PFSK-1 (cell line): ENCODE measurements around the gene SEC16B.

ENCODE experiments used
- POLR2AphosphoS5 ChIP-seq: IDR thresholded peaks from 2 replicates; pipeline ENCODE4 v1.6.1; 2012; ENCODE audit warnings: low read depth, mild to moderate bottlenecking, control low read depth, low read length, moderate library complexity
- SIN3A ChIP-seq: IDR thresholded peaks from 2 replicates; pipeline ENCODE4 v1.6.1; 2012; ENCODE audit warnings: mild to moderate bottlenecking, low read length, moderate library complexity, borderline replicate concordance; ENCODE audit not compliant: insufficient read depth
- TAF1 ChIP-seq: IDR thresholded peaks from 2 replicates; pipeline ENCODE4 v1.6.1; 2012; ENCODE audit warnings: low read length, control low read depth, borderline replicate concordance; ENCODE audit not compliant: insufficient read depth
- TF ChIP-seq, protein P1 (sequence below), 2 experiments: IDR thresholded peaks; 2 replicates each; pipeline versions ENCODE4 v1.6.1 to v1.8.0; 2011 to 2012; ENCODE audit warnings: low read depth in 2 of 2, low read length in 2 of 2, control low read depth in 1 of 2, inconsistent platforms in 1 of 2, mild to moderate bottlenecking in 1 of 2, moderate library complexity in 1 of 2; ENCODE audit not compliant: insufficient read depth in 1 of 2

DNA sequence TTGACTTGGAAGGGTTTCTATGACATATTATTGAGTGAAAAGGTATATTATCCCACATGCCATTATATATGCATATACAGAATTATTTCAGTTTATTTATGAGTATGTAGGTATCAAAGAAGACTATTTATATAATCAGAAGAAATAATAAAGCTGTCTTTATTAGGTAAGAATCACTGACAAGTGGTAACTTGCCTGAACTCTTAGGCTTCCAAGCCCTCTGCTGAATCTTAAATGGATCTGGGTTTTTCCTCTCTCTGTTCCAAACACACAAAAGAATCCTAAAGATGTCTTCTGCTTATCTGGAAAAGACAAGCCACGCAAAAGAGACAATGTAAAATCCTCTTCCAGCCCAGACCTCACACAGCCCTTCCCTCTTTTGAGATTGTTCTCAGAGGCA lies 14.9 kb upstream of the SEC16B start:
- TF ChIP-seq SIN3A (no peak), POLR2AphosphoS5 (no peak), TAF1 (no peak)
- TF ChIP-seq, protein P1, sequence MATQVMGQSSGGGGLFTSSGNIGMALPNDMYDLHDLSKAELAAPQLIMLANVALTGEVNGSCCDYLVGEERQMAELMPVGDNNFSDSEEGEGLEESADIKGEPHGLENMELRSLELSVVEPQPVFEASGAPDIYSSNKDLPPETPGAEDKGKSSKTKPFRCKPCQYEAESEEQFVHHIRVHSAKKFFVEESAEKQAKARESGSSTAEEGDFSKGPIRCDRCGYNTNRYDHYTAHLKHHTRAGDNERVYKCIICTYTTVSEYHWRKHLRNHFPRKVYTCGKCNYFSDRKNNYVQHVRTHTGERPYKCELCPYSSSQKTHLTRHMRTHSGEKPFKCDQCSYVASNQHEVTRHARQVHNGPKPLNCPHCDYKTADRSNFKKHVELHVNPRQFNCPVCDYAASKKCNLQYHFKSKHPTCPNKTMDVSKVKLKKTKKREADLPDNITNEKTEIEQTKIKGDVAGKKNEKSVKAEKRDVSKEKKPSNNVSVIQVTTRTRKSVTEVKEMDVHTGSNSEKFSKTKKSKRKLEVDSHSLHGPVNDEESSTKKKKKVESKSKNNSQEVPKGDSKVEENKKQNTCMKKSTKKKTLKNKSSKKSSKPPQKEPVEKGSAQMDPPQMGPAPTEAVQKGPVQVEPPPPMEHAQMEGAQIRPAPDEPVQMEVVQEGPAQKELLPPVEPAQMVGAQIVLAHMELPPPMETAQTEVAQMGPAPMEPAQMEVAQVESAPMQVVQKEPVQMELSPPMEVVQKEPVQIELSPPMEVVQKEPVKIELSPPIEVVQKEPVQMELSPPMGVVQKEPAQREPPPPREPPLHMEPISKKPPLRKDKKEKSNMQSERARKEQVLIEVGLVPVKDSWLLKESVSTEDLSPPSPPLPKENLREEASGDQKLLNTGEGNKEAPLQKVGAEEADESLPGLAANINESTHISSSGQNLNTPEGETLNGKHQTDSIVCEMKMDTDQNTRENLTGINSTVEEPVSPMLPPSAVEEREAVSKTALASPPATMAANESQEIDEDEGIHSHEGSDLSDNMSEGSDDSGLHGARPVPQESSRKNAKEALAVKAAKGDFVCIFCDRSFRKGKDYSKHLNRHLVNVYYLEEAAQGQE (IDR thresholded peaks at IDR 0.05; ENCODE audit: insufficient read depth in 1 of 2, low read depth in 2 of 2, low read length in 2 of 2), result no peak
